Measurements from ENCODE around the gene TSPEAR. TPM values are rescaled to one million over a fixed set of nuclear protein-coding genes. Genes with fewer than 3 reads are reported as not detected.

The TSPEAR gene
- total RNA-seq, 1 donor from 2014 or later = 0.34 TPM

GRCh38 chr21:44718571-44718970, 7.2 kb upstream of the TSPEAR start:
- Mint-ChIP-seq H3K4me1 (ENCODE audit: unreplicated experiment) (peaks cover 13% of the 10 kb centered on the region), H3K27me3 (peaks cover 66% of the 10 kb centered on the region), H3K9me3 (no peaks in the 10 kb centered on the region), H3K4me3 (no peak overlapping the region), H3K36me3 (no peaks in the 10 kb centered on the region), H3K27ac (no peak overlapping the region)
- TF ChIP-seq CTCF (conservative IDR thresholded peaks at IDR 0.05) = no peak
- peak; percentile 55 for DNase-seq (ENCODE audit: extremely low spot score, unreplicated experiment)

- peaks cover 69% of the 10 kb centered on the region for H3K27me3 Mint-ChIP-seq
- no peak for DNase-seq (ENCODE audit: extremely low spot score, unreplicated experiment)
- no peak overlapping the region for H3K4me3 Mint-ChIP-seq
Observed at GRCh38 chr21:44718093-44718492, 6.7 kb upstream of the TSPEAR start.

GRCh38 chr21:44716984-44717383, 5.6 kb upstream of the TSPEAR start:
- H3K27me3 Mint-ChIP-seq = peaks cover 72% of the 10 kb centered on the region
- H3K36me3 Mint-ChIP-seq = no peaks in the 10 kb centered on the region
- no peak overlapping the region for H3K4me3 Mint-ChIP-seq
- DNase-seq (ENCODE audit: extremely low spot score, unreplicated experiment) = no peak
- H3K9me3 Mint-ChIP-seq = no peaks in the 10 kb centered on the region
- no peak overlapping the region for H3K27ac Mint-ChIP-seq
- TF ChIP-seq CTCF (conservative IDR thresholded peaks at IDR 0.05) = no peak
- H3K4me1 Mint-ChIP-seq (ENCODE audit: unreplicated experiment) = peaks cover 3% of the 10 kb centered on the region

More at GRCh38 chr21:44718093-44718492, 6.7 kb upstream of the TSPEAR start:
- Mint-ChIP-seq H3K4me1 (ENCODE audit: unreplicated experiment) (peaks cover 11% of the 10 kb centered on the region), H3K27ac (no peak overlapping the region), H3K9me3 (no peaks in the 10 kb centered on the region), H3K36me3 (no peaks in the 10 kb centered on the region)
- TF ChIP-seq CTCF (conservative IDR thresholded peaks at IDR 0.05) = no peak

GRCh38 chr21:44714905-44715304, 3.5 kb upstream of the TSPEAR start:
- Mint-ChIP-seq H3K4me1 (ENCODE audit: unreplicated experiment) (peaks cover 12% of the 10 kb centered on the region), H3K9me3 (no peaks in the 10 kb centered on the region), H3K36me3 (no peaks in the 10 kb centered on the region), H3K4me3 (no peak overlapping the region), H3K27me3 (peaks cover 87% of the 10 kb centered on the region), H3K27ac (no peak overlapping the region)
- peak; percentile 20 for DNase-seq (ENCODE audit: extremely low spot score, unreplicated experiment)
- no peak for TF ChIP-seq CTCF (conservative IDR thresholded peaks at IDR 0.05)

- Mint-ChIP-seq H3K9me3 (no peaks in the 10 kb centered on the region), H3K36me3 (no peaks in the 10 kb centered on the region), H3K27ac (no peak overlapping the region), H3K4me1 (ENCODE audit: unreplicated experiment) (peaks cover 12% of the 10 kb centered on the region), H3K27me3 (peaks cover 88% of the 10 kb centered on the region), H3K4me3 (no peak overlapping the region)
- DNase-seq (ENCODE audit: extremely low spot score, unreplicated experiment) = peak; percentile 39
- TF ChIP-seq CTCF (conservative IDR thresholded peaks at IDR 0.05) = no peak
Observed at GRCh38 chr21:44713846-44714245, 2.5 kb upstream of the TSPEAR start.

- peaks cover 88% of the 10 kb centered on the region for H3K27me3 Mint-ChIP-seq
- no peak overlapping the region for H3K4me3 Mint-ChIP-seq
- no peaks in the 10 kb centered on the region for H3K9me3 Mint-ChIP-seq
- no peak overlapping the region for H3K27ac Mint-ChIP-seq
- H3K36me3 Mint-ChIP-seq = no peaks in the 10 kb centered on the region
- TF ChIP-seq CTCF (conservative IDR thresholded peaks at IDR 0.05) = no peak
- peak; percentile 61 for DNase-seq (ENCODE audit: extremely low spot score, unreplicated experiment)
- H3K4me1 Mint-ChIP-seq (ENCODE audit: unreplicated experiment) = peaks cover 12% of the 10 kb centered on the region
Observed at GRCh38 chr21:44713130-44713529, 1.8 kb upstream of the TSPEAR start.

All from type B pancreatic cell (in vitro differentiated cells).